Neural cell (in vitro differentiated cells): ENCODE data around the gene LAPTM4A. TPM values are rescaled to one million over a fixed set of nuclear protein-coding genes. Genes with fewer than 3 reads are reported as not detected.
"Not testable (repeated sequence)": the region's sequence is repeated elsewhere in the genome, so short reads cannot be mapped to it uniquely, and the experiment has no call there.

Source experiments
- H2AFZ ChIP-seq: fragments of 200-600, 300-800 bp; sonication (generic), shearing (Covaris generic); 2 replicates; pipeline ENCODE4 v1.6.0; 2014; ENCODE audit warnings: low read depth, mild to moderate bottlenecking, antibody characterized with exemption, low read length, moderate library complexity
- H3F3A ChIP-seq: fragments of 200-600 bp; shearing (Covaris generic); 2 replicates; pipeline ENCODE4 v1.6.1; 2016; ENCODE audit warnings: mild to moderate bottlenecking, moderate library complexity, mixed read lengths, antibody characterized with exemption, low read length; ENCODE audit not compliant: insufficient read depth, poor library complexity, severe bottlenecking
- H3K27ac ChIP-seq: fragments of 200-600, 300-800 bp; sonication (generic), shearing (Covaris generic); 2 replicates; pipeline ENCODE4 v1.5.1; 2014; ENCODE audit warnings: mild to moderate bottlenecking, low read length, moderate library complexity
- H3K27me3 ChIP-seq: fragments of 300-800, 200-600 bp; sonication (generic), shearing (Covaris generic); 2 replicates; pipeline ENCODE4 v1.6.0; 2014; ENCODE audit warnings: mild to moderate bottlenecking, low read depth, low read length, moderate library complexity; ENCODE audit not compliant: insufficient read depth
- H3K36me3 ChIP-seq: fragments of 300-800, 200-600 bp; sonication (generic), shearing (Covaris generic); 2 replicates; pipeline ENCODE4 v1.5.1; 2014; ENCODE audit warnings: mild to moderate bottlenecking, antibody characterized with exemption, low read length, moderate library complexity; ENCODE audit not compliant: insufficient read depth
- H3K4me2 ChIP-seq: fragments of 300-800, 200-600 bp; sonication (generic), shearing (Covaris generic); 2 replicates; pipeline ENCODE4 v1.6.0; 2014; ENCODE audit warnings: mild to moderate bottlenecking, low read length
- H3K4me3 ChIP-seq: fragments of 300-800, 200-600 bp; sonication (generic), shearing (Covaris generic); 2 replicates; pipeline ENCODE4 v1.5.1; 2014; ENCODE audit warnings: mild to moderate bottlenecking, low read length, moderate library complexity
- H3K79me2 ChIP-seq: fragments of 200-600 bp; shearing (Covaris generic); replicated peaks from 2 replicates; pipeline ENCODE4 v1.6.0; 2014; ENCODE audit warnings: mild to moderate bottlenecking, low read length, moderate library complexity; ENCODE audit not compliant: insufficient read depth
- H3K9ac ChIP-seq: fragments of 300-800, 200-600 bp; sonication (generic), shearing (Covaris generic); 2 replicates; pipeline ENCODE4 v1.6.1; 2016; ENCODE audit warnings: mild to moderate bottlenecking, low read length, mixed read lengths
- H3K9me2 ChIP-seq: fragments of 200-600 bp; shearing (Covaris generic); 2 replicates; pipeline ENCODE4 v1.6.1; 2016; ENCODE audit warnings: mild to moderate bottlenecking, low read length, mixed read lengths; ENCODE audit not compliant: insufficient read depth
- H3K9me3 ChIP-seq: fragments of 200-600, 300-800 bp; sonication (generic), shearing (Covaris generic); 2 replicates; pipeline ENCODE4 v1.6.1; 2016; ENCODE audit warnings: mild to moderate bottlenecking, mixed run types, low read length, moderate library complexity, mixed read lengths
- H4K20me1 ChIP-seq: fragments of 200-600 bp; shearing (Covaris generic); 2 replicates; pipeline ENCODE4 v1.6.1; 2016; ENCODE audit warnings: mild to moderate bottlenecking, mixed run types; ENCODE audit not compliant: insufficient read depth
- EP300 ChIP-seq: fragments of 450-650 bp; conservative IDR thresholded peaks from 2 replicates; pipeline ENCODE4 v1.6.1; 2014; ENCODE audit warnings: antibody characterized with exemption, mild to moderate bottlenecking, moderate library complexity; ENCODE audit not compliant: poor library complexity, severe bottlenecking
- EZH2 ChIP-seq: fragments of 200-600, 300-800 bp; shearing (Covaris generic), sonication (generic); IDR thresholded peaks from 2 replicates; pipeline ENCODE4 v1.6.1; 2014; ENCODE audit warnings: antibody characterized with exemption, low read length, borderline replicate concordance, mild to moderate bottlenecking; ENCODE audit not compliant: insufficient read depth, poor library complexity, severe bottlenecking
- MXI1 ChIP-seq: fragments of 450-650 bp; conservative IDR thresholded peaks from 2 replicates; pipeline ENCODE4 v1.6.1; 2014; ENCODE audit warnings: antibody characterized with exemption, mild to moderate bottlenecking; ENCODE audit not compliant: poor library complexity, severe bottlenecking
- POLR2AphosphoS5 ChIP-seq: IDR thresholded peaks from 2 replicates; pipeline ENCODE4 v1.6.1; 2012
- RAD21 ChIP-seq: fragments of 450-650 bp; conservative IDR thresholded peaks from 2 replicates; pipeline ENCODE4 v1.6.1; 2014; ENCODE audit warnings: antibody characterized with exemption, mild to moderate bottlenecking, moderate library complexity
- SMC3 ChIP-seq: fragments of 450-650 bp; conservative IDR thresholded peaks from 2 replicates; pipeline ENCODE4 v1.6.1; 2014; ENCODE audit warnings: antibody characterized with exemption, mild to moderate bottlenecking, moderate library complexity; ENCODE audit not compliant: poor library complexity
- TAF1 ChIP-seq: IDR thresholded peaks from 2 replicates; pipeline ENCODE4 v1.6.1; 2012; ENCODE audit warnings: low read depth
- polyA plus RNA-seq: library from polyadenylated mRNA; depleted of rRNA; stranded (reverse); fragments of >200 nt; gene quantifications from 2 replicates; pipeline ENCODE4 v1.2.3, GENCODE V29; 2014
- TF ChIP-seq, protein P1 (sequence below): fragments of 450-650 bp; IDR thresholded peaks from 2 replicates; pipeline ENCODE4 v1.5.1; 2014; ENCODE audit warnings: antibody characterized with exemption, mild to moderate bottlenecking, moderate library complexity; ENCODE audit not compliant: poor library complexity, severe bottlenecking
- TF ChIP-seq, protein P2 (sequence below): IDR thresholded peaks from 2 replicates; pipeline ENCODE4 v1.6.1; 2012; ENCODE audit warnings: borderline replicate concordance

Gene LAPTM4A
- polyA plus RNA-seq, 1 donor from 2014 or later, result 81.7 TPM

DNA sequence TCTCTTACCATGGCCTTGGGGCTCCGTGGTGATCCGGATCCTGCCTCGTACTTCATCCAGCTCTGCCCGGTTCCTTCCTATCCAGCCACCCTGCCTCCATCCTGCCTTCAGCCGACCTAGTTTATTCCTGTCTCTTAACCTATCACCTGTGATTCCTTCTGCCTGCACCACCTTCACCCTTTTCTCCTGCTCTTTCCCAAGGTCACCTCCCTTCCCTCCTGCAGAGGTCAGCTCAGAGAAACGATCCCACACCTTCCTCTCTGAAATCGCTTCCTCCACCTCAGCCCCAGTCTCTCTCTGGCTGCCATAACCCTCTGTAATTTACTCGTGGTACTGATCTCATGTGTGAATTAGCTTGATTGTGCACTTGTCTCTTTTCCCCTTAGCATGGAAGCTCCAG is 23.5 kb upstream of the LAPTM4A start:
- Histone ChIP-seq H3K79me2 (no peaks in the 10 kb centered on the region), H3K4me2 (no peak overlapping the region), H3K27me3 (no peaks in the 10 kb centered on the region), H3F3A (no peaks in the 10 kb centered on the region), H3K4me3 (no peak overlapping the region), H4K20me1 (no peaks in the 10 kb centered on the region), H3K9me3 (no peaks in the 10 kb centered on the region), H3K9ac (no peak overlapping the region), H3K27ac (no peak overlapping the region), H2AFZ (no peak overlapping the region), H3K36me3 (no peaks in the 10 kb centered on the region), H3K9me2 (no peaks in the 10 kb centered on the region)
- TF ChIP-seq RAD21, result no peak
- TF ChIP-seq POLR2AphosphoS5, result no peak
- TF ChIP-seq MXI1, result no peak
- TF ChIP-seq TAF1, result no peak
- TF ChIP-seq, protein P1, sequence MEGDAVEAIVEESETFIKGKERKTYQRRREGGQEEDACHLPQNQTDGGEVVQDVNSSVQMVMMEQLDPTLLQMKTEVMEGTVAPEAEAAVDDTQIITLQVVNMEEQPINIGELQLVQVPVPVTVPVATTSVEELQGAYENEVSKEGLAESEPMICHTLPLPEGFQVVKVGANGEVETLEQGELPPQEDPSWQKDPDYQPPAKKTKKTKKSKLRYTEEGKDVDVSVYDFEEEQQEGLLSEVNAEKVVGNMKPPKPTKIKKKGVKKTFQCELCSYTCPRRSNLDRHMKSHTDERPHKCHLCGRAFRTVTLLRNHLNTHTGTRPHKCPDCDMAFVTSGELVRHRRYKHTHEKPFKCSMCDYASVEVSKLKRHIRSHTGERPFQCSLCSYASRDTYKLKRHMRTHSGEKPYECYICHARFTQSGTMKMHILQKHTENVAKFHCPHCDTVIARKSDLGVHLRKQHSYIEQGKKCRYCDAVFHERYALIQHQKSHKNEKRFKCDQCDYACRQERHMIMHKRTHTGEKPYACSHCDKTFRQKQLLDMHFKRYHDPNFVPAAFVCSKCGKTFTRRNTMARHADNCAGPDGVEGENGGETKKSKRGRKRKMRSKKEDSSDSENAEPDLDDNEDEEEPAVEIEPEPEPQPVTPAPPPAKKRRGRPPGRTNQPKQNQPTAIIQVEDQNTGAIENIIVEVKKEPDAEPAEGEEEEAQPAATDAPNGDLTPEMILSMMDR, result no peak
- TF ChIP-seq EZH2, result no peak
- no peak for TF ChIP-seq EP300
- TF ChIP-seq, protein P2, sequence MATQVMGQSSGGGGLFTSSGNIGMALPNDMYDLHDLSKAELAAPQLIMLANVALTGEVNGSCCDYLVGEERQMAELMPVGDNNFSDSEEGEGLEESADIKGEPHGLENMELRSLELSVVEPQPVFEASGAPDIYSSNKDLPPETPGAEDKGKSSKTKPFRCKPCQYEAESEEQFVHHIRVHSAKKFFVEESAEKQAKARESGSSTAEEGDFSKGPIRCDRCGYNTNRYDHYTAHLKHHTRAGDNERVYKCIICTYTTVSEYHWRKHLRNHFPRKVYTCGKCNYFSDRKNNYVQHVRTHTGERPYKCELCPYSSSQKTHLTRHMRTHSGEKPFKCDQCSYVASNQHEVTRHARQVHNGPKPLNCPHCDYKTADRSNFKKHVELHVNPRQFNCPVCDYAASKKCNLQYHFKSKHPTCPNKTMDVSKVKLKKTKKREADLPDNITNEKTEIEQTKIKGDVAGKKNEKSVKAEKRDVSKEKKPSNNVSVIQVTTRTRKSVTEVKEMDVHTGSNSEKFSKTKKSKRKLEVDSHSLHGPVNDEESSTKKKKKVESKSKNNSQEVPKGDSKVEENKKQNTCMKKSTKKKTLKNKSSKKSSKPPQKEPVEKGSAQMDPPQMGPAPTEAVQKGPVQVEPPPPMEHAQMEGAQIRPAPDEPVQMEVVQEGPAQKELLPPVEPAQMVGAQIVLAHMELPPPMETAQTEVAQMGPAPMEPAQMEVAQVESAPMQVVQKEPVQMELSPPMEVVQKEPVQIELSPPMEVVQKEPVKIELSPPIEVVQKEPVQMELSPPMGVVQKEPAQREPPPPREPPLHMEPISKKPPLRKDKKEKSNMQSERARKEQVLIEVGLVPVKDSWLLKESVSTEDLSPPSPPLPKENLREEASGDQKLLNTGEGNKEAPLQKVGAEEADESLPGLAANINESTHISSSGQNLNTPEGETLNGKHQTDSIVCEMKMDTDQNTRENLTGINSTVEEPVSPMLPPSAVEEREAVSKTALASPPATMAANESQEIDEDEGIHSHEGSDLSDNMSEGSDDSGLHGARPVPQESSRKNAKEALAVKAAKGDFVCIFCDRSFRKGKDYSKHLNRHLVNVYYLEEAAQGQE, result no peak
- no peak for TF ChIP-seq SMC3

DNA sequence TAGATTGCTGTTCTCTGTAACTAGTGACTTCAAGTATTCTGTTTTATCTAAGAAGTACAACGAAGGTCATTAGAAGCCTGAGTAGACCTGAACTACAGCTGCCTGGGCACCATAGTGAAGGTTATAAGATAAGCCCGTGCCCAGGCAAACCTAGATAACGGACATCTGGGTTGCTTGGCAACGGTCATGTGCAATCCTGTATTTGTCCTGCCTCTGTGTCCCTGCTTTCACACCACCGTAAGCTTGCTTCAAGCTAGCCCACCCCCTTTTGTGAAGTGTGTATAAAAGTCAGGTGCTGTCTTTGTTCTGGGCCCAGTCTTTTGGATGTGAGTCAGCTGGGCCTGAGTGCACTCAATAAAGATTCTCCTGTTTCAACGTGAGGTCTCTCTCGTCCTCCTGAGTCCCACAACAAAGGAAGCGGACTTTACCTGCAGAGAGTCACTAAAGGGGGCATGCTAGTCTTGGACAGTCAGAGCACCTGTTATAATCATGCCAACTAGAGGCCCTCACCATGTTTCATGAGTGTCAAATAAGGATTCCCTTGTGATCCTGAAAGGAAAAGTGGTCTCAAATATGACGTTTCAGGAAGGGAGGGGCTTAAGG is 22.7 kb upstream of the LAPTM4A start:
- H3K4me3 ChIP-seq, H3K36me3 ChIP-seq, H3K4me2 ChIP-seq, H4K20me1 ChIP-seq, H3K27ac ChIP-seq, H3K79me2 ChIP-seq, H3K27me3 ChIP-seq, H3K9me2 ChIP-seq, H3F3A ChIP-seq, H2AFZ ChIP-seq, H3K9me3 ChIP-seq, H3K9ac ChIP-seq: not testable (repeated sequence)

GRCh38 chr2:20073460-20073859 is 22.0 kb upstream of the LAPTM4A start:
- H3K4me3 ChIP-seq, result no peak overlapping the region

More at GRCh38 chr2:20073460-20073859, 22.0 kb upstream of the LAPTM4A start:
- H3K9ac ChIP-seq, result no peak overlapping the region
- H3K79me2 ChIP-seq, result no peaks in the 10 kb centered on the region
- H3K27ac ChIP-seq, result no peak overlapping the region
- H4K20me1 ChIP-seq, result no peaks in the 10 kb centered on the region
- H3K36me3 ChIP-seq, result no peaks in the 10 kb centered on the region
- no peaks in the 10 kb centered on the region for H3K27me3 ChIP-seq
- no peaks in the 10 kb centered on the region for H3K9me2 ChIP-seq
- H2AFZ ChIP-seq, result no peak overlapping the region
- H3K9me3 ChIP-seq, result no peaks in the 10 kb centered on the region
- no peak for TF ChIP-seq RAD21
- TF ChIP-seq, protein P2, result no peak
- no peak for TF ChIP-seq EZH2
- H3F3A ChIP-seq, result no peaks in the 10 kb centered on the region
- H3K4me2 ChIP-seq, result no peak overlapping the region
